ENCODE data around the gene PROS1.

- TF ChIP-seq ZNF274 (IDR thresholded peaks at IDR 0.05; ENCODE audit: low read depth, low read length) = no peak
- no peak for TF ChIP-seq YY1 (IDR thresholded peaks at IDR 0.05; ENCODE audit: insufficient read depth, insufficient read length)
- no peak for TF ChIP-seq SUZ12 (IDR thresholded peaks at IDR 0.05; ENCODE audit: extremely low read depth, insufficient read depth, insufficient read length)
These were observed 66.6 kb downstream of the PROS1 start for GRCh38 chr3:93907132-93907531.

Measured in NT2/D1 (cell line).